Omental fat pad (tissue), 4 donors: ENCODE measurements around the gene TNNT1. TPM values are rescaled to one million over a fixed set of nuclear protein-coding genes. Genes with fewer than 3 reads are reported as not detected.
A peak's percentile ranks its signal among the peaks of the same experiment; 100 is the strongest.

Experiments
- ATAC-seq: fragments of 150-250 bp; one replicate; pipeline ENCODE4 v1.9.1; 2016; ENCODE audit warnings: mild to moderate bottlenecking, moderate library complexity; ENCODE audit not compliant: low FRiP score
- DNase-seq: peaks from one replicate; pipeline ENCODE4 v3.0.0-alpha.2; 2019; ENCODE audit warnings: low spot score
- total RNA-seq, 4 donors: library from RNA; depleted of rRNA; stranded (reverse); fragments of >200 nt; gene quantifications; one replicate each; pipeline ENCODE4 v1.1.0, GENCODE V29; 2016
- TF ChIP-seq, protein P1 (sequence below), 3 donors: fragments of 450-650 bp; IDR thresholded peaks; one replicate each; pipeline ENCODE4 v1.5.1; 2016 to 2017; ENCODE audit warnings: antibody characterized with exemption in 3 of 3, mild to moderate bottlenecking in 3 of 3, moderate library complexity in 2 of 3

TNNT1 gene
- total RNA-seq, 4 donors from 2014 or later: 1.9 to 7.2 (median 4.3) TPM; not detected in 1

DNA sequence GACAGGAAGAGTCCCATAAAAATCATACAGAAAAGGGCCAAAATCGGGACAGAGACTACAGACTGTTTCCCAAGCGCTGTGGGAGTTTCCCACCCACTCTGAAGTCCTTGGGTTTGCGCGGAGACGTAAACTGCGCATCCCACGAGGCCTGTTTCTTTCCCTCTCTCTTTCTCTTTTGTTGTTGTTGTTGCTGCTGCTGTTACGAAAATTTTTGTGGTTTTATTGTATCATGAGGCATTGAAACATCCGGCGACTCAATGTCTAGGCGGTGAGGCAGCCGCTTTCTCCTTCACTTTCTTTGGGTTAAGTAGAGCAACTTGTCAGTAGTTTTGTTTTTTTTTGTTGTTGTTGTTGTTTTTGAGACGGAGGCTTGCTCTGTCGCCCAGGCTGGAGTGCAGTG, 30.0 kb downstream of the TNNT1 start:
- TF ChIP-seq, protein P1, sequence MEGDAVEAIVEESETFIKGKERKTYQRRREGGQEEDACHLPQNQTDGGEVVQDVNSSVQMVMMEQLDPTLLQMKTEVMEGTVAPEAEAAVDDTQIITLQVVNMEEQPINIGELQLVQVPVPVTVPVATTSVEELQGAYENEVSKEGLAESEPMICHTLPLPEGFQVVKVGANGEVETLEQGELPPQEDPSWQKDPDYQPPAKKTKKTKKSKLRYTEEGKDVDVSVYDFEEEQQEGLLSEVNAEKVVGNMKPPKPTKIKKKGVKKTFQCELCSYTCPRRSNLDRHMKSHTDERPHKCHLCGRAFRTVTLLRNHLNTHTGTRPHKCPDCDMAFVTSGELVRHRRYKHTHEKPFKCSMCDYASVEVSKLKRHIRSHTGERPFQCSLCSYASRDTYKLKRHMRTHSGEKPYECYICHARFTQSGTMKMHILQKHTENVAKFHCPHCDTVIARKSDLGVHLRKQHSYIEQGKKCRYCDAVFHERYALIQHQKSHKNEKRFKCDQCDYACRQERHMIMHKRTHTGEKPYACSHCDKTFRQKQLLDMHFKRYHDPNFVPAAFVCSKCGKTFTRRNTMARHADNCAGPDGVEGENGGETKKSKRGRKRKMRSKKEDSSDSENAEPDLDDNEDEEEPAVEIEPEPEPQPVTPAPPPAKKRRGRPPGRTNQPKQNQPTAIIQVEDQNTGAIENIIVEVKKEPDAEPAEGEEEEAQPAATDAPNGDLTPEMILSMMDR (IDR thresholded peaks at IDR 0.05): no peak
- ATAC-seq (no peak), DNase-seq (no peak)

DNA sequence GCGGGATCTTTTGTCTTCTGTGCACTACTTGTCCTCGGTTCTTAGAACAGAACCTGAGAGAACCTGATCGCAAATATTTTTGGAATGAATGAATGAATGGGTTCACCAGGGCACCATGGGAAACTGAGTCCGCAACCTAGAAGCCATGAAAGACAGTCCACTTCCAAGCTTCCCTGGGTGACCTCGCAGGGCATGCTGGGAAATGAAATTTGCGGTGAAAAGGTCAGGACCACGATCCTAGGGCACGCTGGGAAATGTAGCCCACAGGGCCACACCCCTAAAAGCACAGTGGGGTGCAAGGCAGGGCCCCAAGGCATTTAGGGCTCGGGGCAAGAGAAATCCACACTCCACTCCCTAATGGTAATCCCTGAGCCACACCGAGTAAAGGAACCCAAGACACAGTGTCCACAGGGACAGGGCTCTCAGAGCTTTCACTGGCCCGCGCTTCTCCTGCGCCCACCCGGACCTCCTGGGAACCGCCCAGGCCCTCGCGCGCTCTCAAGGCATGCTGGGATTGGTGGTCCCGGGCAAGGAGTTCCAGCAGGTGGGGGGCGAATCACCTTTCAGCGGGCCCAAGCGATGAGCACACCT, 30.5 kb downstream of the TNNT1 start:
- DNase-seq: no peak
- TF ChIP-seq, protein P1 (IDR thresholded peaks at IDR 0.05): no peak
- ATAC-seq: no peak

DNA sequence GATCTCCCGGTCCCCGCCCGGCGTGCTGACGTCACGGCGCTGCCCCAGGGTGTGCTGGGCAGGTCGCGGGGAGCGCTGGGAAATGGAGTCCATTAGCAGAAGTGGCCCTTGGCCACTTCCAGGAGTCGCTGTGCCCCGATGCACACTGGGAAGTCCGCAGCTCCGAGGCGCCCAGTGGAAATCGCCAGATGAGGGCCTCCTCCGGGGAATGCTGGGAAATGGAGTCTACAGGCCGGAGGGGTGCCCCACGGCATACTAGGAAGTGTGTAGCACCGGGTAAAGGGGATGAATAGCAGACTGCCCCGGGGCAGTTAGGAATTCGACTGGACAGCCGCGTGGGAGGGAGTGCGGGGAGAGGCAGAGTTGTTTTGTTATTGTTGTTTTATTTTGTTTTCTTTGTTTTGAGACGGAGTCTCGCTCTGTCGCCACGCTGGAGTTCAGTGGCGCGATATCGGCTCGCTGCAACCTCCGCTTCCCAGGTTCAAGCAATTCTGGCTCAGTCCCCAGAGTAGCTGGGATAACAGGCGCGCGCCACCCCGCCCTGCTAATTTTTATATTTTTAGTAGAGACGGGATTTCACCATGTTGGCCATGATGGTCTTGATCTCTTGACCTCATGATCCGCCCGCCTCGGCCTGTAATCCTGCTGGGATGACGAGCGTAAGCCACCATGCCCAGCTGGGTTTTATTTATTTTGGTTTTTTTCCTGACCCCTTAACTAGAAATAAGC, 31.2 kb downstream of the TNNT1 start:
- TF ChIP-seq, protein P1 (IDR thresholded peaks at IDR 0.05): no peak
- ATAC-seq (peak; percentile 94), DNase-seq (peak; percentile 94)

DNA sequence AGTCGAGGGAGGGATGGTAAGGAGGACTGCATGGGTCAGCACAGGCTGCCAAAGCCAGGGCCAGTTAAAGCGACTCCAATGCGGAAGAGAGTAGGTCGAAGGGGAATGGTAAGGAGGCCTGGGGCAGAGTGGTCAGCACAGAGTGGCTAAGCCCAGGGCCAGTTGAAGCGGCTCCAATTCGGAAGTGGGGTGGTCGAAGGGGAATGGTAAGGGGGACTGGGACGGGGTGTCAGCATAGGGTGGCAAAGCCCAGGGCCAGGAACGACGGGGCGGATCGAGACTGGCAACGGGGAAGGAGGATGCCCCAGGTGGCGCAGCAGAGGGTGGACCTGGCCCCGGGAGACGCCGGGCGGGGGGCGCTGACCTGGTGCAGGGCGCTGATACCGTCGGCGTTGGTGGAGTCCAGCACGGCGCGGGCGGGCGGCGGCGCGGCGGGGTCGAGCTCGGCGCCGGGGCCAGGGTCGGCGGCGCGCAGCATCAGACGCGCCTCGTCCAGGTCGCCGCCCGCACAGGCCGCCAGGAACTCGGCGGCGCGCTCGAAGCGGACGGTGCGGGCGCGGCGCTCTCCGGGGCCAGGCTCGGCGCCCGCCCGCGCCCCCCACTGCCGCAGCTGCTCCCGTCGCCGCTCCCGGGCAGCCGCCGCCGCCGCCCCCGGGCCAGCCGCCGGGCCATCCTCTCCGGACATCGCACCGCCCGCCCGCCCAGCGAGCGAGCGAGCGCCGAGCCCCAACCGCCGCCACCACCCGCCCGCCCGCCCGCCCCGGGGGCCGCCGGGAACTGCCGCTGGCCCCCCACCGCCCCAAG, 31.9 kb downstream of the TNNT1 start, which contains the start of gene PPP1R12C:
PPP1R12C (minus strand) TSS at position 779 of the 804 bp plus-strand sequence; CDS start at position 685, 94 bp downstream.
- TF ChIP-seq, protein P1 (IDR thresholded peaks at IDR 0.05): no peak
- DNase-seq: no peak
- ATAC-seq: peak; percentile 1

DNA sequence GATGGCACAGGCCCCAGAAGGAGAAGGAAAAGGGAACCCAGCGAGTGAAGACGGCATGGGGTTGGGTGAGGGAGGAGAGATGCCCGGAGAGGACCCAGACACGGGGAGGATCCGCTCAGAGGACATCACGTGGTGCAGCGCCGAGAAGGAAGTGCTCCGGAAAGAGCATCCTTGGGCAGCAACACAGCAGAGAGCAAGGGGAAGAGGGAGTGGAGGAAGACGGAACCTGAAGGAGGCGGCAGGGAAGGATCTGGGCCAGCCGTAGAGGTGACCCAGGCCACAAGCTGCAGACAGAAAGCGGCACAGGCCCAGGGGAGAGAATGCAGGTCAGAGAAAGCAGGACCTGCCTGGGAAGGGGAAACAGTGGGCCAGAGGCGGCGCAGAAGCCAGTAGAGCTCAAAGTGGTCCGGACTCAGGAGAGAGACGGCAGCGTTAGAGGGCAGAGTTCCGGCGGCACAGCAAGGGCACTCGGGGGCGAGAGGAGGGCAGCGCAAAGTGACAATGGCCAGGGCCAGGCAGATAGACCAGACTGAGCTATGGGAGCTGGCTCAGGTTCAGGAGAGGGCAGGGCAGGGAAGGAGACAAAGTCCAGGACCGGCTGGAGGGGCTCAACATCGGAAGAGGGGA, 32.7 kb downstream of the TNNT1 start:
- ATAC-seq (no peak), DNase-seq (peak; percentile 40)
- TF ChIP-seq, protein P1 (IDR thresholded peaks at IDR 0.05): no peak

DNA sequence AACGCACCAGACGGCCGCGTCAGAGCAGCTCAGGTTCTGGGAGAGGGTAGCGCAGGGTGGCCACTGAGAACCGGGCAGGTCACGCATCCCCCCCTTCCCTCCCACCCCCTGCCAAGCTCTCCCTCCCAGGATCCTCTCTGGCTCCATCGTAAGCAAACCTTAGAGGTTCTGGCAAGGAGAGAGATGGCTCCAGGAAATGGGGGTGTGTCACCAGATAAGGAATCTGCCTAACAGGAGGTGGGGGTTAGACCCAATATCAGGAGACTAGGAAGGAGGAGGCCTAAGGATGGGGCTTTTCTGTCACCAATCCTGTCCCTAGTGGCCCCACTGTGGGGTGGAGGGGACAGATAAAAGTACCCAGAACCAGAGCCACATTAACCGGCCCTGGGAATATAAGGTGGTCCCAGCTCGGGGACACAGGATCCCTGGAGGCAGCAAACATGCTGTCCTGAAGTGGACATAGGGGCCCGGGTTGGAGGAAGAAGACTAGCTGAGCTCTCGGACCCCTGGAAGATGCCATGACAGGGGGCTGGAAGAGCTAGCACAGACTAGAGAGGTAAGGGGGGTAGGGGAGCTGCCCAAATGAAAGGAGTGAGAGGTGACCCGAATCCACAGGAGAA, 33.5 kb downstream of the TNNT1 start:
- DNase-seq (no peak), ATAC-seq (no peak)
- TF ChIP-seq, protein P1 (IDR thresholded peaks at IDR 0.05): no peak
